ENCODE data around the gene CACNA2D4.

Gene CACNA2D4

GRCh38 chr12:1885599-1886245 is 32.7 kb downstream of the CACNA2D4 start:
- no peak for DNase-seq

GRCh38 chr12:1885082-1885596 is 33.3 kb downstream of the CACNA2D4 start:
- no peak for DNase-seq

GRCh38 chr12:1884651-1885050 is 33.8 kb downstream of the CACNA2D4 start:
- DNase-seq: no peak

- no peak for DNase-seq
Observed at GRCh38 chr12:1883513-1883912, 34.9 kb downstream of the CACNA2D4 start.

GRCh38 chr12:1882850-1883470 is 35.5 kb downstream of the CACNA2D4 start:
- no peak for DNase-seq

- no peak for DNase-seq
Observed at GRCh38 chr12:1882405-1882804, 36.0 kb downstream of the CACNA2D4 start.

- DNase-seq: no peak
Observed at GRCh38 chr12:1881936-1882335, 36.5 kb downstream of the CACNA2D4 start.

GRCh38 chr12:1881301-1881700 is 37.2 kb downstream of the CACNA2D4 start:
- no peak for DNase-seq

GRCh38 chr12:1880876-1881275 is 37.6 kb downstream of the CACNA2D4 start:
- no peak for DNase-seq

GRCh38 chr12:1880153-1880845 is 38.2 kb downstream of the CACNA2D4 start:
- DNase-seq: no peak

- DNase-seq: no peak
Observed at GRCh38 chr12:1879633-1880032, 38.8 kb downstream of the CACNA2D4 start.

- no peak for DNase-seq
Observed at GRCh38 chr12:1878695-1879094, 39.8 kb downstream of the CACNA2D4 start.

- DNase-seq: no peak
Observed at GRCh38 chr12:1878214-1878613, 40.2 kb downstream of the CACNA2D4 start.

GRCh38 chr12:1877169-1877878 is 41.1 kb downstream of the CACNA2D4 start:
- no peak for DNase-seq

- no peak for DNase-seq
Observed at GRCh38 chr12:1876086-1876485, 42.4 kb downstream of the CACNA2D4 start.

- no peak for DNase-seq
Observed at GRCh38 chr12:1875608-1876007, 42.8 kb downstream of the CACNA2D4 start.

GRCh38 chr12:1873531-1874510 is 44.6 kb downstream of the CACNA2D4 start:
- no peak for DNase-seq

GRCh38 chr12:1872448-1872847 is 46.0 kb downstream of the CACNA2D4 start:
- DNase-seq: no peak

GRCh38 chr12:1872001-1872400 is 46.5 kb downstream of the CACNA2D4 start:
- DNase-seq: no peak

- DNase-seq: no peak
Observed at GRCh38 chr12:1870998-1871917, 47.2 kb downstream of the CACNA2D4 start.

GRCh38 chr12:1870086-1870485 is 48.4 kb downstream of the CACNA2D4 start:
- no peak for DNase-seq
